HepG2 (cell line): ENCODE measurements around the gene SUOX. TPM values are rescaled to one million over a fixed set of nuclear protein-coding genes. Genes with fewer than 3 reads are reported as not detected.

Source experiments
- EHMT2 ChIP-seq: fragments of 200-600 bp; sonication (generic); IDR thresholded peaks from 2 replicates; pipeline ENCODE4 v1.7.0; 2017; ENCODE audit warnings: antibody characterized with exemption, low read depth, low read length, borderline replicate concordance
- MAFF ChIP-seq: IDR thresholded peaks from 2 replicates; pipeline ENCODE4 v1.6.1; 2011; ENCODE audit warnings: low read depth, low read length, improper control_type of control experiment
- MXD4 ChIP-seq: IDR thresholded peaks from 2 replicates; pipeline ENCODE4 v1.6.1; 2016; ENCODE audit warnings: mild to moderate bottlenecking, missing biosample characterization, missing genetic modification reagents
- PPARG ChIP-seq: conservative IDR thresholded peaks from 2 replicates; pipeline ENCODE4 v1.6.1; 2016; ENCODE audit warnings: missing biosample characterization, missing genetic modification reagents
- SALL1 ChIP-seq: sonication (generic); formaldehyde crosslinking; IDR thresholded peaks from 2 replicates; pipeline ENCODE4 v1.8.0; 2022; ENCODE audit warnings: mild to moderate bottlenecking, missing genetic modification reagents
- SOX13 ChIP-seq, 3 experiments: fragments of 450-650 bp in 1 of 3; sonication (generic) in 1 of 3; formaldehyde crosslinking in 1 of 3; IDR thresholded peaks in 2 of 3; conservative IDR thresholded peaks in 1 of 3; 2 replicates each; pipeline versions ENCODE4 v1.5.0 to v1.6.1; 2016 to 2020; ENCODE audit warnings: antibody characterized with exemption in 1 of 3, mild to moderate bottlenecking in 1 of 3, missing compliant biosample characterization in 1 of 3, missing genetic modification reagents in 1 of 3, moderate library complexity in 1 of 3
- SOX6 ChIP-seq, 2 experiments: fragments of 450-650 bp in 1 of 2; sonication (generic) in 1 of 2; formaldehyde crosslinking in 1 of 2; IDR thresholded peaks; 2 replicates each; pipeline versions ENCODE4 v1.4.0 to v1.6.1; 2017 to 2020; ENCODE audit warnings: antibody characterized with exemption in 1 of 2, mild to moderate bottlenecking in 1 of 2, missing genetic modification reagents in 1 of 2
- TBX3 ChIP-seq: fragments of 450-650 bp; IDR thresholded peaks from 2 replicates; pipeline ENCODE4 v1.6.1; 2017; ENCODE audit warnings: antibody characterized with exemption, mild to moderate bottlenecking, inconsistent platforms, borderline replicate concordance
- ZNF143 ChIP-seq: sonication (generic); formaldehyde crosslinking; IDR thresholded peaks from 2 replicates; pipeline ENCODE4 v1.4.0; 2020; ENCODE audit warnings: missing genetic modification reagents
- ZNF30 ChIP-seq: sonication (generic); formaldehyde crosslinking; IDR thresholded peaks from 2 replicates; pipeline ENCODE4 v1.5.0; 2020; ENCODE audit warnings: mild to moderate bottlenecking, missing genetic modification reagents
- ZNF761 ChIP-seq: sonication (generic); formaldehyde crosslinking; conservative IDR thresholded peaks from 2 replicates; pipeline ENCODE4 v1.4.0; 2020; ENCODE audit warnings: mild to moderate bottlenecking, missing genetic modification reagents
- polyA plus RNA-seq, 8 experiments: library from polyadenylated mRNA; depleted of rRNA in 3 of 8; stranded (reverse) in 7 of 8; unstranded in 1 of 8; fragments of >200 nt; fragmentation: Illumina TruSeq in 4 of 8; extraction: Trizol in 4 of 8; gene quantifications; 2 replicates each; pipeline versions ENCODE4 v1.2.1 to v1.2.3, GENCODE V29; 2011 to 2016; ENCODE audit warnings: low read depth in 4 of 8, missing spikeins in 1 of 8, mixed read lengths in 1 of 8; ENCODE audit not compliant: insufficient read depth in 1 of 8
- total RNA-seq, 5 experiments: library from RNA; depleted of rRNA; stranded (reverse); fragments of >200 nt; fragmentation: Illumina TruSeq; extraction: Trizol; gene quantifications; 2 replicates each; pipeline ENCODE4 v1.2.3, GENCODE V29; 2016; ENCODE audit warnings: low read depth in 1 of 5
- TF ChIP-seq, protein P1 (sequence below): sonication (generic); formaldehyde crosslinking; conservative IDR thresholded peaks from 2 replicates; pipeline ENCODE4 v1.4.0; 2020; ENCODE audit warnings: missing genetic modification reagents
- TF ChIP-seq, protein P2 (sequence below): sonication (generic); formaldehyde crosslinking; IDR thresholded peaks from 2 replicates; pipeline ENCODE4 v1.8.1; 2023; ENCODE audit warnings: mild to moderate bottlenecking, missing genetic modification reagents
- TF ChIP-seq, protein P3 (sequence below): sonication (generic); formaldehyde crosslinking; IDR thresholded peaks from 2 replicates; pipeline ENCODE4 v1.4.0; 2020; ENCODE audit warnings: missing genetic modification reagents, borderline replicate concordance
- TF ChIP-seq, protein P4 (sequence below): sonication (generic); formaldehyde crosslinking; IDR thresholded peaks from 2 replicates; pipeline ENCODE4 v1.5.1; 2020; ENCODE audit warnings: mild to moderate bottlenecking, missing genetic modification reagents, moderate library complexity
- TF ChIP-seq, protein P5 (sequence below): sonication (generic); IDR thresholded peaks from 2 replicates; pipeline ENCODE4 v1.6.1; 2016; ENCODE audit warnings: low read depth, borderline replicate concordance
- TF ChIP-seq, protein P6 (sequence below): sonication (generic); formaldehyde crosslinking; IDR thresholded peaks from 2 replicates; pipeline ENCODE4 v1.5.0; 2020; ENCODE audit warnings: missing genetic modification reagents, mild to moderate bottlenecking, borderline replicate concordance

The SUOX gene
- total and polyA plus RNA-seq, 2 of the 13 experiments (the other 11 are each of a cell fraction or from before 2014, with no cell fraction given), result 23.9 to 25.9 TPM

DNA sequence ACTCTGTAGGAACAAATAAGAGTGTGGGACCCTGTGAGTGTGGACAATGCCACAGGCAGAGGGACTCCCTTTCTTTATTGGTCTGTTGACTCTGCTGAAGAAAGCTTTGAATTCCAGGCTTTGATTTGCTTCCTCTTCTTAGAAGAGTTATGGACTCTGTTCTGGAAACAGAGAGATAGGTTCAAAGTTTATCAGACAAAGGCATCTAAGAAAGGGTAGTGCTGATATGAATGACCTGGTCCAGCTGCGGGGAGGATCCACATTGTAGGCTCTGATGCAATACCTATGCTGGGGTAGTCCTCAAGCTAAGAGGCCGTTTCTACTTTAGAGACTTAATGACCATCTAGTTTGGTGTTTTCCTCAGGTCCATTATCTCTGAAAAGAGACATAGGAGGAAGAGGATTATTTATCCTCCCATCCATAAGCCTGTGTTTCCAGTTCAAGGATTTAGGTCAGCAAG is 13.1 kb downstream of the SUOX start (continued):
- TF ChIP-seq, protein P1, sequence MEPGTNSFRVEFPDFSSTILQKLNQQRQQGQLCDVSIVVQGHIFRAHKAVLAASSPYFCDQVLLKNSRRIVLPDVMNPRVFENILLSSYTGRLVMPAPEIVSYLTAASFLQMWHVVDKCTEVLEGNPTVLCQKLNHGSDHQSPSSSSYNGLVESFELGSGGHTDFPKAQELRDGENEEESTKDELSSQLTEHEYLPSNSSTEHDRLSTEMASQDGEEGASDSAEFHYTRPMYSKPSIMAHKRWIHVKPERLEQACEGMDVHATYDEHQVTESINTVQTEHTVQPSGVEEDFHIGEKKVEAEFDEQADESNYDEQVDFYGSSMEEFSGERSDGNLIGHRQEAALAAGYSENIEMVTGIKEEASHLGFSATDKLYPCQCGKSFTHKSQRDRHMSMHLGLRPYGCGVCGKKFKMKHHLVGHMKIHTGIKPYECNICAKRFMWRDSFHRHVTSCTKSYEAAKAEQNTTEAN (CRISPR knock-in tag), result 0 out of 2 replicates have a peak, but pooled peaks have one; percentile 32
- TF ChIP-seq TBX3, result no peak
- TF ChIP-seq SALL1 (CRISPR knock-in tag), result peak; percentile 30; the same call in 1 of the 2 replicates
- peak; percentile 26; the same call in 1 of the 2 replicates for TF ChIP-seq MXD4 (CRISPR knock-in tag)
- TF ChIP-seq, protein P2, sequence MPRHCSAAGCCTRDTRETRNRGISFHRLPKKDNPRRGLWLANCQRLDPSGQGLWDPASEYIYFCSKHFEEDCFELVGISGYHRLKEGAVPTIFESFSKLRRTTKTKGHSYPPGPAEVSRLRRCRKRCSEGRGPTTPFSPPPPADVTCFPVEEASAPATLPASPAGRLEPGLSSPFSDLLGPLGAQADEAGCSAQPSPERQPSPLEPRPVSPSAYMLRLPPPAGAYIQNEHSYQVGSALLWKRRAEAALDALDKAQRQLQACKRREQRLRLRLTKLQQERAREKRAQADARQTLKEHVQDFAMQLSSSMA (CRISPR knock-in tag), result no peak
- TF ChIP-seq SOX6 (IDR thresholded peaks at IDR 0.05), result no peak
- TF ChIP-seq SOX6 (CRISPR knock-in tag; IDR thresholded peaks at IDR 0.05), result peak; percentile 96
- no peak for TF ChIP-seq MAFF
- TF ChIP-seq, protein P3, sequence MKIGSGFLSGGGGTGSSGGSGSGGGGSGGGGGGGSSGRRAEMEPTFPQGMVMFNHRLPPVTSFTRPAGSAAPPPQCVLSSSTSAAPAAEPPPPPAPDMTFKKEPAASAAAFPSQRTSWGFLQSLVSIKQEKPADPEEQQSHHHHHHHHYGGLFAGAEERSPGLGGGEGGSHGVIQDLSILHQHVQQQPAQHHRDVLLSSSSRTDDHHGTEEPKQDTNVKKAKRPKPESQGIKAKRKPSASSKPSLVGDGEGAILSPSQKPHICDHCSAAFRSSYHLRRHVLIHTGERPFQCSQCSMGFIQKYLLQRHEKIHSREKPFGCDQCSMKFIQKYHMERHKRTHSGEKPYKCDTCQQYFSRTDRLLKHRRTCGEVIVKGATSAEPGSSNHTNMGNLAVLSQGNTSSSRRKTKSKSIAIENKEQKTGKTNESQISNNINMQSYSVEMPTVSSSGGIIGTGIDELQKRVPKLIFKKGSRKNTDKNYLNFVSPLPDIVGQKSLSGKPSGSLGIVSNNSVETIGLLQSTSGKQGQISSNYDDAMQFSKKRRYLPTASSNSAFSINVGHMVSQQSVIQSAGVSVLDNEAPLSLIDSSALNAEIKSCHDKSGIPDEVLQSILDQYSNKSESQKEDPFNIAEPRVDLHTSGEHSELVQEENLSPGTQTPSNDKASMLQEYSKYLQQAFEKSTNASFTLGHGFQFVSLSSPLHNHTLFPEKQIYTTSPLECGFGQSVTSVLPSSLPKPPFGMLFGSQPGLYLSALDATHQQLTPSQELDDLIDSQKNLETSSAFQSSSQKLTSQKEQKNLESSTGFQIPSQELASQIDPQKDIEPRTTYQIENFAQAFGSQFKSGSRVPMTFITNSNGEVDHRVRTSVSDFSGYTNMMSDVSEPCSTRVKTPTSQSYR (CRISPR knock-in tag), result 0 out of 2 replicates have a peak, but pooled peaks have one; percentile 18
- TF ChIP-seq SOX13 (IDR thresholded peaks at IDR 0.05), result peak; percentile 84
- peak in 1 of 2 experiments; percentile 97; a peak in 2 of 4 replicates for TF ChIP-seq SOX13 (CRISPR knock-in tag; conservative IDR thresholded peaks at IDR 0.05 in 1 of 2, IDR thresholded peaks at IDR 0.05 in 1 of 2)
- TF ChIP-seq, protein P4, sequence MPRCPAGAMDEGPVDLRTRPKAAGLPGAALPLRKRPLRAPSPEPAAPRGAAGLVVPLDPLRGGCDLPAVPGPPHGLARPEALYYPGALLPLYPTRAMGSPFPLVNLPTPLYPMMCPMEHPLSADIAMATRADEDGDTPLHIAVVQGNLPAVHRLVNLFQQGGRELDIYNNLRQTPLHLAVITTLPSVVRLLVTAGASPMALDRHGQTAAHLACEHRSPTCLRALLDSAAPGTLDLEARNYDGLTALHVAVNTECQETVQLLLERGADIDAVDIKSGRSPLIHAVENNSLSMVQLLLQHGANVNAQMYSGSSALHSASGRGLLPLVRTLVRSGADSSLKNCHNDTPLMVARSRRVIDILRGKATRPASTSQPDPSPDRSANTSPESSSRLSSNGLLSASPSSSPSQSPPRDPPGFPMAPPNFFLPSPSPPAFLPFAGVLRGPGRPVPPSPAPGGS, result no peak
- TF ChIP-seq PPARG (CRISPR knock-in tag), result peak; percentile 64; the same call in 1 of the 2 replicates
- TF ChIP-seq, protein P5, sequence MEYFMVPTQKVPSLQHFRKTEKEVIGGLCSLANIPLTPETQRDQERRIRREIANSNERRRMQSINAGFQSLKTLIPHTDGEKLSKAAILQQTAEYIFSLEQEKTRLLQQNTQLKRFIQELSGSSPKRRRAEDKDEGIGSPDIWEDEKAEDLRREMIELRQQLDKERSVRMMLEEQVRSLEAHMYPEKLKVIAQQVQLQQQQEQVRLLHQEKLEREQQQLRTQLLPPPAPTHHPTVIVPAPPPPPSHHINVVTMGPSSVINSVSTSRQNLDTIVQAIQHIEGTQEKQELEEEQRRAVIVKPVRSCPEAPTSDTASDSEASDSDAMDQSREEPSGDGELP, result peak; percentile 80
- no peak for TF ChIP-seq ZNF30 (CRISPR knock-in tag)
- TF ChIP-seq, protein P6, sequence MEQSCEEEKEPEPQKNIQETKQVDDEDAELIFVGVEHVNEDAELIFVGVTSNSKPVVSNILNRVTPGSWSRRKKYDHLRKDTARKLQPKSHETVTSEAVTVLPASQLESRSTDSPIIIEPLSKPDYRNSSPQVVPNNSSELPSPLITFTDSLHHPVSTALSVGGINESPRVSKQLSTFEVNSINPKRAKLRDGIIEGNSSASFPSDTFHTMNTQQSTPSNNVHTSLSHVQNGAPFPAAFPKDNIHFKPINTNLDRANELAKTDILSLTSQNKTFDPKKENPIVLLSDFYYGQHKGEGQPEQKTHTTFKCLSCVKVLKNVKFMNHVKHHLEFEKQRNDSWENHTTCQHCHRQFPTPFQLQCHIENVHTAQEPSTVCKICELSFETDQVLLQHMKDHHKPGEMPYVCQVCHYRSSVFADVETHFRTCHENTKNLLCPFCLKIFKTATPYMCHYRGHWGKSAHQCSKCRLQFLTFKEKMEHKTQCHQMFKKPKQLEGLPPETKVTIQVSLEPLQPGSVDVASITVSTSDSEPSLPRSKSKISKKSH (CRISPR knock-in tag), result no peak
- no peak for TF ChIP-seq ZNF143 (CRISPR knock-in tag)
- TF ChIP-seq EHMT2, result no peak
- peak; percentile 50; the same call in 1 of the 2 replicates for TF ChIP-seq ZNF761 (CRISPR knock-in tag)
